HEK293T (cell line): ENCODE data around the gene TSNAX.

Source experiments
- BHLHE40 ChIP-seq: fragments of 450-650 bp; IDR thresholded peaks from 2 replicates; pipeline ENCODE4 v1.6.1; 2016; ENCODE audit warnings: mild to moderate bottlenecking, moderate library complexity, borderline replicate concordance
- ELF4 ChIP-seq: fragments of 450-650 bp; IDR thresholded peaks from 2 replicates; pipeline ENCODE4 v1.6.1; 2017; ENCODE audit warnings: antibody characterized with exemption
- FOXM1 ChIP-seq: fragments of 450-650 bp; IDR thresholded peaks from 2 replicates; pipeline ENCODE4 v1.6.1; 2017; ENCODE audit warnings: mild to moderate bottlenecking, borderline replicate concordance
- SP1 ChIP-seq: fragments of 450-650 bp; IDR thresholded peaks from 2 replicates; pipeline ENCODE4 v1.6.1; 2017
- SUZ12 ChIP-seq: fragments of 450-650 bp; IDR thresholded peaks from 2 replicates; pipeline ENCODE4 v1.6.1; 2016; ENCODE audit warnings: mild to moderate bottlenecking
- ZNF384 ChIP-seq: fragments of 450-650 bp; IDR thresholded peaks from 2 replicates; pipeline ENCODE4 v1.6.1; 2016

GRCh38 chr1:231571904-231572303 is 43.4 kb downstream of the TSNAX start:
- TF ChIP-seq ZNF384 = no peak
- TF ChIP-seq FOXM1 = no peak
- TF ChIP-seq ELF4 = no peak
- TF ChIP-seq SUZ12 = no peak
- no peak for TF ChIP-seq SP1
- no peak for TF ChIP-seq BHLHE40
